SK-N-SH treated with all-trans-retinoic acid at 6 μM for 48 hours (cell line): ENCODE results near the gene FCN2.

Experiments
- ATAC-seq: fragments of 200-7000 bp; cut with Tn5 transposase; 3 replicates; pipeline ENCODE4 v1.9.1; 2020; ENCODE audit warnings: mild to moderate bottlenecking, moderate library complexity
- ARNTL ChIP-seq: fragments of 450-650 bp; formaldehyde crosslinking; IDR thresholded peaks from 2 replicates; pipeline ENCODE4 v1.5.0; 2020; ENCODE audit warnings: low read depth, mild to moderate bottlenecking, moderate library complexity, borderline replicate concordance
- BACH2 ChIP-seq: fragments of 250-450 bp; sonication (Bioruptor Pico); IDR thresholded peaks from 2 replicates; pipeline ENCODE4 v1.9.0; 2021; ENCODE audit warnings: mild to moderate bottlenecking, borderline replicate concordance
- CSDC2 ChIP-seq: fragments of 250-450 bp; sonication (Bioruptor Pico); IDR thresholded peaks from 2 replicates; pipeline ENCODE4 v1.5.0; 2020; ENCODE audit warnings: mild to moderate bottlenecking, moderate library complexity
- ESRRG ChIP-seq: fragments of 250-450 bp; sonication (Bioruptor Pico); IDR thresholded peaks from 2 replicates; pipeline ENCODE4 v1.6.1; 2021; ENCODE audit warnings: mild to moderate bottlenecking
- GLIS3 ChIP-seq: fragments of 250-450 bp; sonication (Bioruptor Pico); IDR thresholded peaks from 2 replicates; pipeline ENCODE4 v1.5.0; 2020; ENCODE audit warnings: mild to moderate bottlenecking, moderate library complexity
- ISL1 ChIP-seq: fragments of 250-450 bp; sonication (Bioruptor Pico); IDR thresholded peaks from 2 replicates; pipeline ENCODE4 v2.1.2; 2022; ENCODE audit warnings: mild to moderate bottlenecking, moderate library complexity
- OSR1 ChIP-seq: fragments of 250-450 bp; sonication (Bioruptor Pico); IDR thresholded peaks from 2 replicates; pipeline ENCODE4 v1.8.0; 2022; ENCODE audit warnings: moderate library complexity, mild to moderate bottlenecking, inconsistent platforms
- PPARA ChIP-seq: fragments of 250-450 bp; sonication (Bioruptor Pico); IDR thresholded peaks from 2 replicates; pipeline ENCODE4 v1.5.0; 2020; ENCODE audit warnings: mild to moderate bottlenecking, borderline replicate concordance
- RARB ChIP-seq: fragments of 250-450 bp; sonication (Bioruptor Pico); IDR thresholded peaks from 2 replicates; pipeline ENCODE4 v1.8.0; 2021; ENCODE audit warnings: mild to moderate bottlenecking, moderate library complexity
- SNAI2 ChIP-seq: fragments of 250-450 bp; sonication (Bioruptor Pico); IDR thresholded peaks from 2 replicates; pipeline ENCODE4 v1.5.0; 2020; ENCODE audit warnings: mild to moderate bottlenecking, moderate library complexity
- TCF4 ChIP-seq: fragments of 250-450 bp; sonication (Bioruptor Pico); IDR thresholded peaks from 2 replicates; pipeline ENCODE4 v1.8.0; 2021; ENCODE audit warnings: mild to moderate bottlenecking, moderate library complexity, borderline replicate concordance
- TOX ChIP-seq: fragments of 250-450 bp; sonication (Bioruptor Pico); IDR thresholded peaks from 2 replicates; pipeline ENCODE4 v1.8.0; 2021; ENCODE audit warnings: mild to moderate bottlenecking, moderate library complexity, borderline replicate concordance
- ZC3H10 ChIP-seq: fragments of 250-450 bp; sonication (Bioruptor Pico); IDR thresholded peaks from 2 replicates; pipeline ENCODE4 v1.5.1; 2021; ENCODE audit warnings: mild to moderate bottlenecking, moderate library complexity
- ZFP3 ChIP-seq: fragments of 250-450 bp; sonication (Bioruptor Pico); IDR thresholded peaks from 2 replicates; pipeline ENCODE4 v1.5.0; 2020; ENCODE audit warnings: mild to moderate bottlenecking, moderate library complexity
- ZFP30 ChIP-seq: fragments of 450-650 bp; formaldehyde crosslinking; IDR thresholded peaks from 2 replicates; pipeline ENCODE4 v1.5.0; 2022; ENCODE audit warnings: mild to moderate bottlenecking, moderate library complexity
- ZNF565 ChIP-seq: fragments of 450-650 bp; formaldehyde crosslinking; conservative IDR thresholded peaks from 2 replicates; pipeline ENCODE4 v1.5.0; 2020; ENCODE audit warnings: low read depth, mild to moderate bottlenecking, moderate library complexity
- ZNF70 ChIP-seq: fragments of 450-650 bp; formaldehyde crosslinking; IDR thresholded peaks from 2 replicates; pipeline ENCODE4 v1.5.0; 2020; ENCODE audit warnings: mild to moderate bottlenecking, moderate library complexity
- ZNF8 ChIP-seq: fragments of 450-650 bp; formaldehyde crosslinking; IDR thresholded peaks from 2 replicates; pipeline ENCODE4 v1.5.0; 2020; ENCODE audit warnings: mild to moderate bottlenecking, moderate library complexity
- TF ChIP-seq, protein P1 (sequence below): fragments of 250-450 bp; sonication (Bioruptor Pico); IDR thresholded peaks from 2 replicates; pipeline ENCODE4 v1.5.1; 2021; ENCODE audit warnings: mild to moderate bottlenecking, moderate library complexity
- TF ChIP-seq, protein P2 (sequence below): fragments of 250-450 bp; sonication (Bioruptor Pico); IDR thresholded peaks from 2 replicates; pipeline ENCODE4 v1.5.1; 2020; ENCODE audit warnings: low read depth, mild to moderate bottlenecking, moderate library complexity
- TF ChIP-seq, protein P3 (sequence below): fragments of 250-450 bp; sonication (Bioruptor Pico); IDR thresholded peaks from 2 replicates; pipeline ENCODE4 v1.8.0; 2020; ENCODE audit warnings: mild to moderate bottlenecking, moderate library complexity, borderline replicate concordance
- TF ChIP-seq, protein P4 (sequence below): fragments of 250-450 bp; sonication (Bioruptor Pico); IDR thresholded peaks from 2 replicates; pipeline ENCODE4 v1.8.0; 2021; ENCODE audit warnings: low read depth, mild to moderate bottlenecking, moderate library complexity, borderline replicate concordance

The FCN2 gene

DNA sequence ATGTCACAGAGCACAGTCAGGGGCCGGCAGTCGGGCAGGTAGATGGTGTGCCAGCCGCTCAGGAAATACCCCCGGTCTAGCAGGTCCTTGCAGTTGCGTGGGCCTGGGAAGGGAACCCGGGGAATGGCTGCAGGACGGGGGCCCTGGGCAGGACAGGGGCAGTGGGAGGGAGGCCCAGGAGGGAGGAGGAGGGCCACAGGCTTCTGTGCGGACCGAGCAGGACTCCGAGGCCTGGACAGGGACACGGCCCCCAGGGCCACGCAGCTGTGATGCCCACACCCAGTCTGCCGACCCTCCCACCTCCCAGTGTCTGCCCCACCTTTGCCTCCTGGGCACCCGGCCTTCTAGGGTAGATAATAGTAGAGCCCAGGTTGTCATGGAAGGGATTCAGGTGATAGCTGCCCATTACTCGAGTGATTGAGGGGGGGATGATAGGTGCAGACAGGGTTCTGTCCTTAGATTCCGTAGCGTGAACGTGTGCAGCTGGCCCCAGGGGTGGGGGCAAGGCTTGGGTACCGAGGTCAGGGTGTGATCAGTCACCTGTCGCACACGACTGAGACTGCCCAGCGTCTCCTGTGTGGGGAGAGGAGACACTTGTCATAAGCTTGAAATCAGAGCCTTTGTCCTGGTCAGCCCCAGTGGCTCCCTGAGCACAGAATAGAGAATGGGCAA is 32.6 kb downstream of the FCN2 start:
- TF ChIP-seq GLIS3 (CRISPR knock-in tag) (no peak), TOX (no peak), ESRRG (CRISPR knock-in tag) (no peak), BACH2 (CRISPR knock-in tag) (no peak), PPARA (CRISPR knock-in tag) (no peak), ARNTL (CRISPR knock-in tag) (no peak), ZFP3 (CRISPR knock-in tag) (no peak), ZNF565 (CRISPR knock-in tag) (no peak), RARB (CRISPR knock-in tag) (no peak), ISL1 (CRISPR knock-in tag) (no peak), ZFP30 (CRISPR knock-in tag) (no peak), SNAI2 (CRISPR knock-in tag) (no peak), CSDC2 (no peak), ZNF8 (CRISPR knock-in tag) (no peak), ZC3H10 (no peak), ZNF70 (CRISPR knock-in tag) (no peak)
- TF ChIP-seq, protein P1, sequence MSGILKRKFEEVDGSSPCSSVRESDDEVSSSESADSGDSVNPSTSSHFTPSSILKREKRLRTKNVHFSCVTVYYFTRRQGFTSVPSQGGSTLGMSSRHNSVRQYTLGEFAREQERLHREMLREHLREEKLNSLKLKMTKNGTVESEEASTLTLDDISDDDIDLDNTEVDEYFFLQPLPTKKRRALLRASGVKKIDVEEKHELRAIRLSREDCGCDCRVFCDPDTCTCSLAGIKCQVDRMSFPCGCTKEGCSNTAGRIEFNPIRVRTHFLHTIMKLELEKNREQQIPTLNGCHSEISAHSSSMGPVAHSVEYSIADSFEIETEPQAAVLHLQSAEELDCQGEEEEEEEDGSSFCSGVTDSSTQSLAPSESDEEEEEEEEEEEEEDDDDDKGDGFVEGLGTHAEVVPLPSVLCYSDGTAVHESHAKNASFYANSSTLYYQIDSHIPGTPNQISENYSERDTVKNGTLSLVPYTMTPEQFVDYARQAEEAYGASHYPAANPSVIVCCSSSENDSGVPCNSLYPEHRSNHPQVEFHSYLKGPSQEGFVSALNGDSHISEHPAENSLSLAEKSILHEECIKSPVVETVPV (CRISPR knock-in tag) = no peak
- TF ChIP-seq, protein P2, sequence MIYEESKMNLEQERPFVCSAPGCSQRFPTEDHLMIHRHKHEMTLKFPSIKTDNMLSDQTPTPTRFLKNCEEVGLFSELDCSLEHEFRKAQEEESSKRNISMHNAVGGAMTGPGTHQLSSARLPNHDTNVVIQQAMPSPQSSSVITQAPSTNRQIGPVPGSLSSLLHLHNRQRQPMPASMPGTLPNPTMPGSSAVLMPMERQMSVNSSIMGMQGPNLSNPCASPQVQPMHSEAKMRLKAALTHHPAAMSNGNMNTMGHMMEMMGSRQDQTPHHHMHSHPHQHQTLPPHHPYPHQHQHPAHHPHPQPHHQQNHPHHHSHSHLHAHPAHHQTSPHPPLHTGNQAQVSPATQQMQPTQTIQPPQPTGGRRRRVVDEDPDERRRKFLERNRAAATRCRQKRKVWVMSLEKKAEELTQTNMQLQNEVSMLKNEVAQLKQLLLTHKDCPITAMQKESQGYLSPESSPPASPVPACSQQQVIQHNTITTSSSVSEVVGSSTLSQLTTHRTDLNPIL (CRISPR knock-in tag) = no peak
- ATAC-seq = no peak

DNA sequence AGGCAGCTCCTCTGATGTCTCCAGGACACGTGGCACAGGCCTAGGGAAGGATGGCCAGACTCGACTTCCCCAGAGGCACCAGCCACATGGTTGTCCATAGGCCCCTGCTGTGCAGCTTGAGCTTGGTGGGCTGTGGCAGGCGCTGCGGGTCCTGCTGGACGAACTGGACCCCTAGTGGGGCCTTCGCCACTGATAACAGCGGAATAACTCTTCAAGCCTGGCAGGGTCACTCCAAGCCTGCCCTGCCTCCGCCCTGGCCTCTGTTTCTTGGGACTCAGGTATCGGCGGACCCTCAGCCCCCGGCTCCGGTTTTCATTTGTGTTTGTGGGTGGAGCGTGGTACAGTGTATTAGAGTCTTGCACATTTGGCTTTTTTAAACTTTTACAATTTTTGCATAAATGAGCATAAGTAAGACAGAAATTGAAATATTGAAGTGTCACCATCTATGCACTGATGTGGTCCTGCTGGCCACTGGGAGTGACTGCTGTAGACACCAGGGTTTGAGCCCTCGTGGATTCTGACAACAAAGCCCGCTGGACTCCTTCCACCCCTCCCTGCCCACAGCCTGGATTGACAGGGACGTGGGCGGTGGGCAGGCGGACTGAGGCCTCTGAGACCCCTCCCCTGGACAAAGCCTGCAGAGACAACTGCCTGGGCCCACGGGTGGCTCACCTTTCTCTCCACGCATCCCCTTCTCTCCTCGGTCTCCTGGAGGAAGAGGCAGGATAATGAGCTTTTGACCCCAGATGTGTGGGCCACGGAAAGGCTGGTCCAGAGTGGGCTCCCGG is 33.3 kb downstream of the FCN2 start:
- TF ChIP-seq ZC3H10 = no peak
- TF ChIP-seq, protein P3, sequence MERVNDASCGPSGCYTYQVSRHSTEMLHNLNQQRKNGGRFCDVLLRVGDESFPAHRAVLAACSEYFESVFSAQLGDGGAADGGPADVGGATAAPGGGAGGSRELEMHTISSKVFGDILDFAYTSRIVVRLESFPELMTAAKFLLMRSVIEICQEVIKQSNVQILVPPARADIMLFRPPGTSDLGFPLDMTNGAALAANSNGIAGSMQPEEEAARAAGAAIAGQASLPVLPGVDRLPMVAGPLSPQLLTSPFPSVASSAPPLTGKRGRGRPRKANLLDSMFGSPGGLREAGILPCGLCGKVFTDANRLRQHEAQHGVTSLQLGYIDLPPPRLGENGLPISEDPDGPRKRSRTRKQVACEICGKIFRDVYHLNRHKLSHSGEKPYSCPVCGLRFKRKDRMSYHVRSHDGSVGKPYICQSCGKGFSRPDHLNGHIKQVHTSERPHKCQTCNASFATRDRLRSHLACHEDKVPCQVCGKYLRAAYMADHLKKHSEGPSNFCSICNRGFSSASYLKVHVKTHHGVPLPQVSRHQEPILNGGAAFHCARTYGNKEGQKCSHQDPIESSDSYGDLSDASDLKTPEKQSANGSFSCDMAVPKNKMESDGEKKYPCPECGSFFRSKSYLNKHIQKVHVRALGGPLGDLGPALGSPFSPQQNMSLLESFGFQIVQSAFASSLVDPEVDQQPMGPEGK (CRISPR knock-in tag) = no peak
- no peak for TF ChIP-seq ZFP3 (CRISPR knock-in tag)
- no peak for TF ChIP-seq ZNF565 (CRISPR knock-in tag)
- TF ChIP-seq CSDC2 = no peak
- no peak for TF ChIP-seq ISL1 (CRISPR knock-in tag)
- no peak for TF ChIP-seq RARB (CRISPR knock-in tag)
- TF ChIP-seq TCF4 (CRISPR knock-in tag) = no peak
- TF ChIP-seq, protein P4, sequence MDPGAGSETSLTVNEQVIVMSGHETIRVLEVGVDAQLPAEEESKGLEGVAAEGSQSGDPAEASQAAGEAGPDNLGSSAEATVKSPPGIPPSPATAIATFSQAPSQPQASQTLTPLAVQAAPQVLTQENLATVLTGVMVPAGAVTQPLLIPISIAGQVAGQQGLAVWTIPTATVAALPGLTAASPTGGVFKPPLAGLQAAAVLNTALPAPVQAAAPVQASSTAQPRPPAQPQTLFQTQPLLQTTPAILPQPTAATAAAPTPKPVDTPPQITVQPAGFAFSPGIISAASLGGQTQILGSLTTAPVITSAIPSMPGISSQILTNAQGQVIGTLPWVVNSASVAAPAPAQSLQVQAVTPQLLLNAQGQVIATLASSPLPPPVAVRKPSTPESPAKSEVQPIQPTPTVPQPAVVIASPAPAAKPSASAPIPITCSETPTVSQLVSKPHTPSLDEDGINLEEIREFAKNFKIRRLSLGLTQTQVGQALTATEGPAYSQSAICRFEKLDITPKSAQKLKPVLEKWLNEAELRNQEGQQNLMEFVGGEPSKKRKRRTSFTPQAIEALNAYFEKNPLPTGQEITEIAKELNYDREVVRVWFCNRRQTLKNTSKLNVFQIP (CRISPR knock-in tag) = no peak
- TF ChIP-seq PPARA (CRISPR knock-in tag) = no peak
- no peak for TF ChIP-seq TOX
- TF ChIP-seq GLIS3 (CRISPR knock-in tag) = no peak
- TF ChIP-seq ZNF8 (CRISPR knock-in tag) = no peak
- no peak for TF ChIP-seq SNAI2 (CRISPR knock-in tag)
- TF ChIP-seq OSR1 (CRISPR knock-in tag) = no peak
- no peak for TF ChIP-seq ZFP30 (CRISPR knock-in tag)
- TF ChIP-seq, protein P2 (CRISPR knock-in tag) = no peak
- TF ChIP-seq, all 23 proteins: peak for 0

More for the DNA sequence above, 33.3 kb downstream of the FCN2 start:
- ATAC-seq = no peak
